AG20443 (cell line): ENCODE results near the gene CAVIN2.

Experiments
- DNase-seq: peaks from one replicate; pipeline ENCODE4 v3.0.0; 2012; ENCODE audit warnings: low spot score, mixed read lengths

The CAVIN2 gene, protein sequence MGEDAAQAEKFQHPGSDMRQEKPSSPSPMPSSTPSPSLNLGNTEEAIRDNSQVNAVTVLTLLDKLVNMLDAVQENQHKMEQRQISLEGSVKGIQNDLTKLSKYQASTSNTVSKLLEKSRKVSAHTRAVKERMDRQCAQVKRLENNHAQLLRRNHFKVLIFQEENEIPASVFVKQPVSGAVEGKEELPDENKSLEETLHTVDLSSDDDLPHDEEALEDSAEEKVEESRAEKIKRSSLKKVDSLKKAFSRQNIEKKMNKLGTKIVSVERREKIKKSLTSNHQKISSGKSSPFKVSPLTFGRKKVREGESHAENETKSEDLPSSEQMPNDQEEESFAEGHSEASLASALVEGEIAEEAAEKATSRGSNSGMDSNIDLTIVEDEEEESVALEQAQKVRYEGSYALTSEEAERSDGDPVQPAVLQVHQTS

DNA sequence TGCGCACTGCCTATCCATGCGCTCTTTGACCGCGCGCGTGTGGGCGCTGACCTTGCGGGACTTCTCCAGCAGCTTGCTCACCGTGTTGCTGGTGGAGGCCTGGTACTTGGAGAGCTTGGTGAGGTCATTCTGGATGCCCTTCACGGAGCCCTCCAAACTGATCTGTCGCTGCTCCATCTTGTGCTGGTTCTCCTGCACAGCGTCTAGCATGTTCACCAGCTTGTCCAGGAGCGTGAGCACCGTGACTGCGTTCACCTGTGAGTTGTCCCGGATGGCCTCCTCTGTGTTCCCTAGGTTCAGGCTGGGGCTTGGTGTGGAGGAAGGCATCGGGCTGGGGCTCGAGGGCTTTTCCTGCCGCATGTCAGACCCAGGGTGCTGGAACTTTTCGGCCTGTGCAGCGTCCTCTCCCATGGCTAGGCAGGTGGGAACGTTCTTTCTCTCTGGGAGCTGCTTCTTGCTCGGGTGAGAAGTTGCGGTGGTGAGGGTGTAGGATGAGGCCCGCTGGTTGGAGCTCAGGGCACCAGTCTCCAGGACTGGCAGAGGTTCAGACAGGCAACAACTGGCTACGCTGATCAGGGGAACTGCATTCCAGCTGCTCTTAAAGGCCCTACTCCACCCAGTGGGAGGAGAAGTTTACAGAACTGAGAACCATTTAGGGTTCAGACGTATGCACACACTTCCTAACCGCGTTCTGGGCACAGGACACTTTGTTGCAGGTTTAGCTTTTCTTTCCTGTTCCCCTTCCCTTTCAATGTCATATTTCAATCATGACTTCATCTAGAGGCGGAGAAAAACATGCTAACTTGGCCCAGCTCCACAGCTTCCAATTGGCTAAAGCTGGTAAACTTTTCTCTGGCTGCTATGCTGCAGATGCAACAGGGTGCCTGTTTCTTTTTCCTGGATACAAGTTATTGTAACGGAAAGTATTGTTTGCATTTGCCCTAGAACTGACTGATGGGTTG lies at the start of gene CAVIN2:
TSS of gene CAVIN2 (minus strand) at position 574 of the 962 bp plus-strand sequence. CDS start at position 411, 163 bp downstream.
- peak; percentile 73 for DNase-seq

DNA sequence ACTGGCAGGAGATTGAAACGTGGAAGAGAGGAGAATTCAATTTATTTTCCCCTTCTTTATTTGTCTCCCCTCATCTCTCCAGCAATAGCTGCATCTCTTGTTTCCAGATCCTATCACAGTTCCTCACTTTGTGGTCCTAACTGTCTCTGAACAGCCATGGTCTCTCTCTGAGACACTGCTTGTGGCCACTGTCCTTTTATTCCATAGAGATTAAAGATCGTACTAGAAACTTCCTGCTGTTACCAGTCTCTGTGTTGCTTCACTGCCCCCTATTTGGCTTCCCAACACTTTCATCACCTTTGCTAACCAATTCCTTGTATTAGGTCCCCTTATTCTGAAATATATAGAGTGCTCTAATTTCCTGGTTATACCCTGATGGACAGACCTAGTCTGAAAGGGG lies 48.9 kb upstream of the CAVIN2 start:
- no peak for DNase-seq

DNA sequence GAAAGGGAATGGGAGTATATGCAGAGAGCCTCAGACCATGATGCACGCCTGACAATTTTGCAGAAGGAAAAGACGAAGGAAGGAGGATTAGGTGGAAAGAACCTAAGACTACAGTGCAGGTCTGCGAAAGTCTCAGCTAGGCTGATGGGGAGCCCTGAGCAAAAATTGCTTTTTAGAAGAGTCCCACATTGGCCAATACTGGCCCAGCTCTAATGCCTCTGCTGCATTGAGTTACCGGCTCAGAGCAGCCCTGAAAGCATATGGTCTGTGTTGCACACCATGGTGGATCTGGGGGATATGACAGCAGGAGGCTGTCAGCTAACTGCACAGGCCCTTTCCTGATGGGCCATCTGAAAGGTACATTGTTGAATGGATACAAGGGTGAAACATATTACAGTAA lies 48.3 kb upstream of the CAVIN2 start:
- no peak for DNase-seq

DNA sequence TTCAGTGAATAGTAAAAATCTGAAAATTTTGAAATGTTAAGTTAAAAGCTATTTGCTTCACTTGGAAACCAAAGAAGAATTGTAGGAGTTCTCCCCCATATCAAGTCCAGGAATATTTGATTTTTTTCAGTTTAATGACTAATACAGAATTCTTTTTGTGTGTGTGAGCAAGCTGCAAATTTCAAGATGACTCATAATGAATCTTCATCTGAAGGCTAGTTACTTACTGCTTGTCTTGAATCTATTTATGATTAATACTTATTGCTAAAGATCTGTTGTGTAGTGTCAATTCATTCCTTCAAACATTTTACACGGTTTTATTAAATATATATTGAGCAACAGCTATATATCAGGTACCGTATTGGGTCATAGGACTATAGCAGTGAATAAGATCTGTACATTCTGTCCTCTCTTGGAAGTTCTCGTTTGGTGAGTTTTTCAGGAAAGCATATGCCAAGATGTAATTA lies 47.8 kb upstream of the CAVIN2 start:
- peak; percentile 57 for DNase-seq

DNA sequence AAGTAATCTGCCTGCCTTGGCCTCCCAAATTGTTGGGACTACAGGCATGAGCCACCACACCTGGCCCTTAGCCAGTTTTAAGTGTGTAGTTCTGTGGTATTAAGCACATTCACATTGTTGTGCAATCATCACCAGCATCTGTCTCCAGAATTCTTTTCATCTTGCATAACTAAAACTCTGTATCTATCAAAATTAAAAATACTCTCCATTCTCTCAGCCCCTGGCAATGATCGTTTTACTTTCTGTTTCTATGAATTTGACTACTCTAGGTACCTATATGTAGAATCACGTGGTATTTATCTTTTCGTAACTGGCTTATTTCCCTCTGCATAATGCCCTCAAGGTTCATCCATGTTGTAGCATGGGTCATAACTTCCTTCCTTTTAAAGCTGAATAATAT lies 45.5 kb upstream of the CAVIN2 start:
- DNase-seq, result no peak

DNA sequence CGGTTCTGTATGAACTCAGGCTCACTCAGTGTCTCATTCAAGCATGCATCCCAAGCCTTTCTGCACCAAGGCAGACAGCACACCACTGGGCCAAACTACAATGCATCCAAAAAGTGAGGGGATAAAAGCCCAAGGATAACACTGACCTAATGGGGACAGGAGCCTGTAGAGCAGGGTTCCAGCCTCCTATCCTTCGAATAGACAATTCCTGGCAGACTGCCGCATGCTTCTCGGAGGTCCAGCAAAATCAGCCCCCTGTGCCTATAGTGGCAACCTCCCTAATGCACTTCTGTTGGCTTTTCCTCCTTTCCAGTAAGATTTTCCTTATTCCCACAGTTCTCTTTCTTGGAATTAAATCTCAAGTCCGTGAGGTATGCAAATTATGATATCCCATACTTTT lies 44.8 kb upstream of the CAVIN2 start:
- DNase-seq, result no peak

DNA sequence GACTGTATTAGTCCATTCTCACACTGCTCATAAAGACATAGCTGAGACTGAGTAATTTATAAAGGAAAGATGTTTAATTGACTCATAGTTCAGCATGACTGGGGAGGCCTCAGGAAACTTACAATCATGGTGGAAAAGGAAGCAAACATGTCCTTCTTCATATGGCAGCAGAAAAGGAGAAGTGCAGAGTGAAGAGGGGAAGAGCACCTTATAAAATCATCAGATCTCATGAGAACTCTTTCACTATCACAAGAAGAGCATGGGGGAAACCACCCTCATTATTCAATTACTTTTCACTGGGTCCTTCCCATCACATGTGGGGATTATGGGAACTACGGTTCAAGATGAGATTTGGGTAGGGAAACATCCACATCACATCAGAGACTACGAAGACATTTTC lies 43.0 kb upstream of the CAVIN2 start:
- no peak for DNase-seq

DNA sequence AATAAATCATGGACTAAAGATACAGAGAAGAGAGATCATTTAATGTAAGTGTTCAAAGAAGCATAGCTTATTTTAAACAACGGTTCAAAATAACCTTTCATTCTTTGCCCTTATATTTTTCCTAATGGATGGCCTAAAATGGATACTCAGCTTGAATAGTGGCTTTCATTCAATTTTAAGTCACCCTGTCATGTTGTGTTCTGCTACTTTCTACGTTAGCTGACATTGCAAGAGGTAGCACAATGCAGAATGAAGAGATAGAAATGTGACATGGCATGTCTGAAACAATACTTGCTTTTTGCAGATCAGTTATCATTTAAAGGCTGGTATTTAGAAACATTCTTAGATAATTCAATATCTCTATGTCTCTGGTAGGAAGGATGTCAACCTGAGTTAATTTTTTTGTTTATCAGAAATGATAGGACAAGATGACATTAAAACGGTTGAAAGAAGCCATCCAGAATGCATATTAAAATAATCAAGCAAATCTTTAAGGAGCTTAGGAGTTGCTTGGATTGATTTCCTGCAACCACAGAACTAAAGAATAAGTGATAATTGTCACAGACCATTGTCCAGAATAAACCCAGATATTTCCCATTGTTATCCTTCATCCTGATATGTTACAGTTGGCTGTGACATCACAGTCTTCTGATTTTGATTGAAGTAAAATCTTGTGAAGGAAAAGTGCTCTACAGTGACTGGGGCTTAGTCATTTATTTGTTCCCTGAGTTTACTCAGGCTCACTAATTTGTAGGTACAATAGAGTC lies 41.7 kb upstream of the CAVIN2 start:
- no peak for DNase-seq

DNA sequence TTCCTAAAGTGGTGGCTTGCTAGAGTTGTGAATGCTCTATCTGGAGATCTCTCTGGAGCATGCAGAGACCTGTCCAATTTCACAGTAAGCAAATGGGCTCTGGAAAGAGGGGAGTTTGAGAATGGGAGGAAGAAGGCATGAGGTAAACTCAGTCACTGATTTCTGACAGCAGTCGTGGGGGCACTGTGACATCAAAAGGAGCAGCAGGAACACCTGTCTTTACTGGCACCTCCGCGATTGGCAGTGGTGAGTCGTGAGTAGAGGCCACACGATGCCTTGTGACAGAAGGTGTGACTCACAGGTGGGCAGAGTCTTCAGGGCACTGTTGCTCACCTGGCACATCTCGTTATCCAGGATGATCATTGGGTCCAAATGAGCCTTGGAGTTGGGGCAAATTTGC lies 38.8 kb upstream of the CAVIN2 start:
- no peak for DNase-seq

DNA sequence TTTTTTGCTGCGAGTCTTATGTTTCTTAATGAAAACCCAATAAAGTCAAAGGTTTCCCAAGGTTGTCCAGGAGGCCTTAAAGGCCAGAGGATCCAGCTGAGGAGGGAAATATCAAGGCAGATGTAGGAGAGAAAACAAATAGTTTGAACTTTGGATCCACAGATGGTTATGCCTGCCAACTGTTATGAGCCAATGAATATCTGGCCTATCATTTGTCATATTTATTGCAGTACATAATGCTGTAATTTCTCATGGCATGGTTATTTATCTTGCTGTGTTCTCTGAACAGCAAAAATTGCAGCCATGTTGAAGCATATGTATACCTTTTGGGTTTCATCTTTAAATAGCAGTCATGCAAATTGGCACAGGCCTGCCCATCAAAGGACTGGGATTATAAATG lies 38.2 kb upstream of the CAVIN2 start:
- no peak for DNase-seq

DNA sequence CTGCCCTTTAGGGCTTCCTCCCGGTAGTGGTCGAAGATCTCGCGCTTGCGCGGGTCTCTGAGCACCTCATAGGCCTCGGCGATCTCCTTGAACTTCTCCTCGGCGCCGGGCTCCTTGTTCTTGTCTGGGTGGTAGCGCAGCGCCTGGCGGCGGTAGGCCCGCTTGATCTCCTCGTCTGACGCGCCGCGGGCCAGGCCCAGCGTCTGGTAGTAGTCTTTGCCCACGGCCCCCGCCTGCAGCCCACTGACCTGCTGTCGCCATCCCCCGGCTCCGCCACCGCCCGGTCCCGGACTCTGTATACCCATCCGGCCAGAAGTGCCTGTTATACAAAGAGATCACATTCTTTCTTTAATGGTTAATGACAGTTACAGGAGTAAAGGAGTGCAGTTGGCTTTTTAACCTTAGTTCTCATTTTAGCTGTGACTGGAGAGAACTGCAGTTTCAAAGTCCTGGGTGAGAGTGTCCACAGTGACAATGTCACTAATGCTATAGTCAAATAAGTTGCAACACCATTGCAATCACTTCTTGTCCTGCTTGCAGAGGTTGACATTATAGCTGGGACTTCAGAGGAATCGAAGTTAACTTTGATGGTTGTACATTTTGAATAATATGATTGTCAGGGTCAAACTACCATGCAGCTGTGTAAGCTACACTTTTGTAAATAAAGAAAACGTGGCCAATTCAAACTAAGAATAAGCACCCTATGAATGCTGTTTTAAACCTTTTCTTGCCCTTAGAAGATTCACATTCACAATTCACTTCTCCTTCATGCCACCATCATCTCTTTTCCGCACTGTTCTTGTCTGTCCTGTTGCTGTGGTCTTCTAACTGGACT lies 35.3 kb upstream of the CAVIN2 start:
- DNase-seq, result no peak

DNA sequence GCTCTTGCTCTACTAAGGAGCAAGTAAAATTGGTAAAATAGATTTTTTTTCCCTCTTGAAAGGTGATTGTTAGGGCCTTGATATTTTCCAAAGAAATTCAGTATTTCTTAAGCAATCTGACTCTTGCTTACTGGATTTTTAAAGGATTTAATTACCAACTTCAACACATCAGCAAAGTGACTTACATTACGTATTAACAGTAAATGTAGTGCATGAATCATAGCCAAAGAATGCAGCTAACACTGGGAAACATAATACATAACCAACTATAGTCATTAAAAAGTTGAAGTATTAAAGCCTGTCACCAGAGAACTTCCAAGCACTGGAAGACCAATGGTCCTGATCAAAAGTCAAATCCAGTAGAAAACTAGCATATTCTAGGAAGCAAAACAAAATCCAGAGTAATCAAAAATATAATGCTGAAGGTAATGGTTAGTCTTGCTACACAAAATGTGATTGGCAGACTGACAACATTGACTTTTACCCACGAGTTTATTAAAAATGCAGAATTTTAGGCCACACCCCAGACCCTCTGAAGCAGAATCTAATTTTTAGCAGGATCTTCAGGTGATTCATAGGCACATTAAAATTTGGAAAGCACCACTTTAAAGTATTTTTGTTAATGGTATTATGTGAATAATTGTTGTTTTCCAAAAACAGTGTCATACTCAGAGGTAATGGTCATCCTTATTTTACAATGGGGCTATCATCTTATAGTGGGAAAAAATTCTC lies 31.8 kb upstream of the CAVIN2 start:
- peak; percentile 58 for DNase-seq

DNA sequence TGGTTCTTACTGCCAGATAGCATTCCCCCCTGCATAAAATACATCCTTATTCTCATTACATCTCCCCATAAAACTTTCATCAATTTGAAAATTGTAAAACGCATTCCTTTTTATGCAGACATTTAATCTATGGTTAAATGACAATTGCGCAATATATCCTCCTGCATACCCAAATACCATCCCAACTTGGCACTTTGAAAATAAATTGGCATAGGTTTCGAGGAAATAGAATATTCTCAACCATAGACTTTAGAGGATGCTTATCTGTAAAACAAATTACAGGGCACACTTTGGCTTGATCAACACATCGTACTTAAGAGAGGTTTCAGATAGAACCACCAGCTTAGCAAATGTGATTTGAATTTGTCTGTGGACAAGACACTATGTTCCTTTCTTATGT lies 31.0 kb upstream of the CAVIN2 start:
- DNase-seq, result no peak

DNA sequence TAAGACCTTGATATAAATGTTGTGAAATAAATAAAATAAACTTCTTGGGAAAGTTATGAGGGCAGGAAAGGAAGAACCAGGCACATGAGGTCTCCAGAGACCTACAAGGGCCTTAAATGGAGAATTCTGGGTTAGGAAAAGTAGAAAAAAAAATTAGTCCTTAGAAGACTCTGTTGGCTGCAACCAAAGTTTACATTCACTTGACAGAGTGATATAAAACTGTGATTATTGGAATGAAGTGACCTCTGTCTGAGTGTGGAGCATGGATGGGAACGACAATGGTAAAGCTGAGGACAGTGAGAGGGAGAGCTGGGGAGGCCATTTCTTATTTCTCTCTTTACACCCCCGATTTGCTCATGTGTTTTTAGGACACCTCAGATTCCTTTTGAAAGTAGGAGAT lies 29.0 kb upstream of the CAVIN2 start:
- DNase-seq, result no peak

DNA sequence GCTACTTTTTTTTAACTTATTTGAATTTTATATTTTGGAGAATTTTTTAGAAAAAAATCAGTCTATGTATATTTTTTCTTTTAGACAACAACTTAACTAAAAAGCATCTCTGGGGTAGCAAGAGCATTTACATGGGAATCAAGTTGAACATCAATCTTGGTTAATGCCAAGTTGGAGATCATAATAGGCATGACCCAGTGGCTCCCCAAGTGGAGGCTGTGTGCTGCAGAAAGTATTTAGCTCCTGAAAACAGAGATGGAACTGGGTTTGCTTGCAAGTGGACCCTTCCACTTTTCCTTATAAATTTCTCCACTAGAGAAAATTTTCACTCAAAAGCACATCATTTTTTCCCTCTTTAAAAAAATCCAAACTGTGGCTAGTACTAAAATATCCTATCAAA lies 23.9 kb upstream of the CAVIN2 start:
- DNase-seq, result no peak

DNA sequence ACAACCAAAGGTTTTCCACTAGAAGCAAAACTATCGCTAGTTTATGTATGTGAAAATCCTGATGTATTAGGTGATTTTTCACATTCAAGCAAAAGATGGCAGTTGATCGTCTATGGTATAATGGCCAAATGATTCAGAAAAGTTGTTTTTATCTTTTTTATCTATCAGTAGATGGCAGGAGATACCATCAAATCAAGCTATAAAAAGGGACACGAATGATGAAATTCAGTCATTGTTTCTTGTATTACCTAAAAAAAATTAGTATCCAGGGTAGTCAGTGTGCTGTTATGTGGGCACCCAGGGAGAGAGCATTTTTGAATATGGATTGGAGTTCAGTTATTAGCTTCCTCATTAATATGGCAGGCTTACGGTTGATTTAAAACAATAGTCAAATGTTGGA lies 22.9 kb upstream of the CAVIN2 start:
- no peak for DNase-seq

DNA sequence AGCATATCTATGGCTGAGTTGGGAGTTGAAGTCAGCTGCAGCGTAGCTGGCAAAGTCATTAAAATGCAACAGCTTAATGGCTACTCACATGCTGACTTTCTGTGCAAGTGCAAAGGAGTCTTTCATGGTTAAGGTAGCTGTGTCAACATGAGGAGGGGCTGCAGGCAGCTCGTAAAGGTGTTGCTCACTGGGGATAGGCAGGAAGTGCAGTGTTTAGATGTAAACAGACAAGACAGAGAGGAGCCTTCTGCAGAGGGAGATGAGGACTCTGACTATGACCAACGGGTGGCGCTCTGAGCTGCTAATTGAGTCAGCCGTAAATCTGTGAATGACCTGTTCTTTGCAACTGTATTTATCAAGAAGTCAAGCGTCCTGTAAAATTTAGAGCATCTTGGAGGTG lies 22.3 kb upstream of the CAVIN2 start:
- no peak for DNase-seq

DNA sequence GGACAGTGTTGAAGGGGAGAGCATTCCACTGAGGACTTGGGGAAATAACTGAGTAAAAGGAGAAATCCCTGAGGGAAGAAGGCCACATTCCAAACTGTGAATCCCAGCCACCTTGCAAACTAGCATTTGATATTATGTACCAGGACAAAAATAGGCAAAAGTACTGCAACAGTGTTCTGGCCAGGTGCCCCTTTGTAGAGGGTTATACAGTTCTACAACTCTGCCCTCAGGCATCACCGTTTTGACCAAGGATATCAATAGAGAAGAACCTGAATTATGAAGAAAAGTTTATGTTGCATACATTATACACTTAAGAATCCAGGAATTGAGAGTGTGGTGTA lies 20.6 kb upstream of the CAVIN2 start:
- no peak for DNase-seq

DNA sequence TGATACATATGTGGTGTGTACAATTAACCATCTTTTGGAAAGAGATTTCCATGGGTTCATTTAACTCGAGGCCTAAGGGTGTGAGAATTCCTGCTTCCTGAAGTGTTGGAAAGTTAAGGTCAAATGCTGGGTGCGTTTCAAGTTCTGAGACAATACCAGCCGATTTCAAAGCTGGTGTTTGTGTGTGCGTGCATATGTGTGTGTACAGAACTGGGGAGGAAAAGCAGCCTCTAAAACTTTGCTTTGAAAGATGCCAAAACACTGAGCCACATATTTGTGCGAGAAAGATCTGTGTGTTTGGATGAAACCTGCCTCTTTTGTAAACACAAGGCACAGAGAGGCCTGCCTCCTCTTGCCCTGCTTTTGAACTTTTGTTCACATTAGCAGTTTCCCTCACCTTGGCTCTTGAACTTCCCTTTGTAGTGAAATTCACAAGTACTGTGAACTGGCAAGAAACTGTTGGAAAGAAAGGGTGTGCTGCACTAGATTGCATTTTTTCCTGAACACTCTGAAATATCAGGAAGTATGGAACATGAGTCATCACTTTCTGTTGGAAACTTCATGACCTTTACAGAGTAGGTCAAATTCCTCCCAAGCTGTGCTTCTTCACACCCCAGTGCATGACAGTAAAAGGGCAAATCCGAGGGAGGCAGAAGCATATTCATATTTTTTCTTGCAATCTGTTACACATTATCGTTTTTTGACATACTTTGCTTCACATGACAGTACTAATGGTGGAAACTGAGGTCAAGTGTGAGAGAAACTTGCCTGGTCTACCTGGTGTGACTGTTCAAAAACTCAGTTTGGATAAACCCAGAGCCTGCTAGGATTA lies 20.0 kb upstream of the CAVIN2 start:
- peak; percentile 79 for DNase-seq

DNA sequence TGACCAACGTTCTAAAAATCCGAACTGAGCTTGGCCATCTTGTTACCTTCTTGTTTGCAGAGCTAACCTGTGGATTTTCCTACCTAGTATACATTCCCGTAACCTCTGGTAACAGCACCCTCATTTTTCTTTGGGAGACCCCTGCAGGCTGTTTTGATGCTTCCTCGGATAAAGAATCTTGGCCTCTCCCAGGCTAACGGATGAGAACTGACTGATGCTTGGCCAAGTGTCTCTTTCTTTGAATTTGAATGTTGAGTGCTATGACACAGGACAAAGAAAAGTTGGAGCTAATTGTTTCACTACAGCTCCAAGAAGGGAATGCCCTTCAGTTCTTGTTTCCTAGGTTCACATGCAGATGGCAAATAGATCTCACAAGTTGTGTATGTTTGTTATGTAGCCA lies 19.3 kb upstream of the CAVIN2 start:
- DNase-seq, result no peak
